Peyer's patch (tissue), 4 donors: ENCODE measurements around the gene TACO1. TPM values are rescaled to one million over a fixed set of nuclear protein-coding genes. Genes with fewer than 3 reads are reported as not detected.

Source experiments
- DNase-seq, 3 donors: peaks; one replicate each; pipeline ENCODE4 v3.0.0-alpha.2; 2017 to 2019
- H3K27ac ChIP-seq, 4 donors: fragments of 200-600 bp; sonication (generic); one replicate each; pipeline ENCODE4 v1.5.1; 2016 to 2019
- H3K27me3 ChIP-seq, 2 donors: fragments of 200-600 bp; sonication (generic); one replicate each; pipeline ENCODE4 v1.5.1; 2019
- H3K36me3 ChIP-seq, 3 donors: fragments of 200-600 bp; sonication (generic); one replicate each; pipeline ENCODE4 v1.5.1; 2016 to 2019
- H3K4me1 ChIP-seq, 4 donors: fragments of 200-600 bp; sonication (generic); one replicate each; pipeline ENCODE4 v1.5.1; 2016 to 2019
- H3K4me3 ChIP-seq, 4 donors: fragments of 200-600 bp; sonication (generic); 1 replicate in 3 of 4; 2 replicates in 1 of 4; pipeline ENCODE4 v1.5.1; 2016 to 2019; ENCODE audit warnings: mild to moderate bottlenecking in 1 of 4
- H3K9me3 ChIP-seq, 4 donors: fragments of 200-600 bp; sonication (generic); one replicate each; pipeline ENCODE4 v1.5.1; 2016 to 2019; ENCODE audit warnings: mild to moderate bottlenecking in 1 of 4
- POLR2A ChIP-seq, 2 donors: fragments of 450-650 bp; IDR thresholded peaks; one replicate each; pipeline ENCODE4 v1.5.1; 2017; ENCODE audit warnings: antibody characterized with exemption in 2 of 2, mild to moderate bottlenecking in 2 of 2, moderate library complexity in 2 of 2
- small RNA-seq, 2 donors: library from RNA; depleted of rRNA; stranded (forward); fragments of <200 nt; gene quantifications; one replicate each; pipeline ENCODE3, GENCODE V24; 2016
- total RNA-seq, 4 donors: library from RNA; depleted of rRNA; stranded (reverse); fragments of >200 nt; gene quantifications; one replicate each; pipeline ENCODE4 v1.1.0, GENCODE V29; 2016
- TF ChIP-seq, protein P1 (sequence below), 6 experiments: fragments of 450-650 bp in 4 of 6; fragments of 200-600 bp in 2 of 6; sonication (generic) in 1 of 6; IDR thresholded peaks; one replicate each; pipeline ENCODE4 v1.5.1; 2017 to 2019; ENCODE audit warnings: antibody characterized with exemption in 6 of 6, mild to moderate bottlenecking in 3 of 6, moderate library complexity in 1 of 6

Gene TACO1
- total RNA-seq, 4 donors from 2014 or later: 12.4 to 38.7 (median 36.0) TPM

DNA sequence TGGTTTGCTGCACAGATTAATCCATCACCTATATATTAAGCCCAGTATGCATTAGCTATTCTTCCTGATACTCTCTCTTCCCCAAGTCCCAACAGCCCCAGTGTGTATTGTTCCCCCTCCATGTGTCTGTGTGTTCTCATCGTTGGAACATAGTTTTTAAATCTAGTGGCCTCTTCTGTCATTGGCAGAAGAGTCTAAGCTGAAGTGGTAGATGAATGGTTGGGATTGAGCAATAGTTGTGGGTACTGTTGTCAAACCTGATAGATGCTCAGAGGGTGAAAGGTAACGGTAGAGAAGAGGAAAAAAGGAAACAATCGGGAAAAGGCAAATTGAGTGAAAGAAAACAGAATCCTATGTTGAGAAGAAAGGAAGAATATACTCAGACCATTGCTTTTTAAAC is 51.4 kb downstream of the TACO1 start:
- peaks cover 0 to 32% (median 0%) of the 10 kb centered on the region in 3 donors for H3K36me3 ChIP-seq

GRCh38 chr17:63653050-63653449 is 52.4 kb downstream of the TACO1 start:
- no peak for TF ChIP-seq POLR2A (IDR thresholded peaks at IDR 0.05)
- TF ChIP-seq, protein P1, sequence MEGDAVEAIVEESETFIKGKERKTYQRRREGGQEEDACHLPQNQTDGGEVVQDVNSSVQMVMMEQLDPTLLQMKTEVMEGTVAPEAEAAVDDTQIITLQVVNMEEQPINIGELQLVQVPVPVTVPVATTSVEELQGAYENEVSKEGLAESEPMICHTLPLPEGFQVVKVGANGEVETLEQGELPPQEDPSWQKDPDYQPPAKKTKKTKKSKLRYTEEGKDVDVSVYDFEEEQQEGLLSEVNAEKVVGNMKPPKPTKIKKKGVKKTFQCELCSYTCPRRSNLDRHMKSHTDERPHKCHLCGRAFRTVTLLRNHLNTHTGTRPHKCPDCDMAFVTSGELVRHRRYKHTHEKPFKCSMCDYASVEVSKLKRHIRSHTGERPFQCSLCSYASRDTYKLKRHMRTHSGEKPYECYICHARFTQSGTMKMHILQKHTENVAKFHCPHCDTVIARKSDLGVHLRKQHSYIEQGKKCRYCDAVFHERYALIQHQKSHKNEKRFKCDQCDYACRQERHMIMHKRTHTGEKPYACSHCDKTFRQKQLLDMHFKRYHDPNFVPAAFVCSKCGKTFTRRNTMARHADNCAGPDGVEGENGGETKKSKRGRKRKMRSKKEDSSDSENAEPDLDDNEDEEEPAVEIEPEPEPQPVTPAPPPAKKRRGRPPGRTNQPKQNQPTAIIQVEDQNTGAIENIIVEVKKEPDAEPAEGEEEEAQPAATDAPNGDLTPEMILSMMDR (IDR thresholded peaks at IDR 0.05): no peak
- H3K4me1 ChIP-seq: no peaks in the 10 kb centered on the region
- H3K9me3 ChIP-seq: no peaks in the 10 kb centered on the region
- H3K27me3 ChIP-seq: no peaks in the 10 kb centered on the region
- no peak overlapping the region for H3K27ac ChIP-seq
- H3K36me3 ChIP-seq: peaks cover 0 to 38% (median 0%) of the 10 kb centered on the region in 3 donors
- no peak for DNase-seq
- no peak overlapping the region for H3K4me3 ChIP-seq

More for the DNA sequence above, 51.4 kb downstream of the TACO1 start:
- no peak for DNase-seq
- H3K4me1 ChIP-seq: no peaks in the 10 kb centered on the region
- no peaks in the 10 kb centered on the region for H3K9me3 ChIP-seq
- no peak overlapping the region for H3K4me3 ChIP-seq
- TF ChIP-seq, protein P1 (IDR thresholded peaks at IDR 0.05): no peak
- no peak for TF ChIP-seq POLR2A (IDR thresholded peaks at IDR 0.05)
- H3K27ac ChIP-seq: no peak overlapping the region
- H3K27me3 ChIP-seq: no peaks in the 10 kb centered on the region

DNA sequence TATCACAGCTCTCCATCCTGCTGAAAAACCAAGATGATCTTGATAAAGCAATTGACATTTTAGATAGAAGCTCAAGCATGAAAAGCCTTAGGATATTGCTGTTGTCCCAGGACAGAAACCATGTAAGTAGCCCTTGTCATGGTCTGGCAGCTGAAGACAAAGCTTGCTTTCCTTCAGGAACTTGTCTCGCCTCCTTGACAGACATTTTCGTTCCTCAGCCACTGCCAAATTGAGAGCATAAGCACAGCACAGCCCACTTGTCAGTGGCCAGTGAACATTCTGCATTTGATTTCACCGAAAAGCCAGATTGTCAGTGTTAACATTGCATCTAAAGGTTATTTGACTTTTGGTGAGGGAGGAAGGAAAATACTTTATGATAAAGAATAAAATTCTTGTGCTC is 57.1 kb downstream of the TACO1 start:
- no peaks in the 10 kb centered on the region for H3K27me3 ChIP-seq
- H3K36me3 ChIP-seq: peaks cover 0 to 61% (median 0%) of the 10 kb centered on the region in 3 donors
- TF ChIP-seq, protein P1 (IDR thresholded peaks at IDR 0.05): no peak
- no peak for TF ChIP-seq POLR2A (IDR thresholded peaks at IDR 0.05)
- DNase-seq: no peak
- H3K27ac ChIP-seq: no peak overlapping the region
- H3K4me1 ChIP-seq: no peaks in the 10 kb centered on the region
- H3K4me3 ChIP-seq: no peak overlapping the region
- no peaks in the 10 kb centered on the region for H3K9me3 ChIP-seq

Small RNA genes lying within 50 kb of the gene (small RNA-seq; reads per million reads assigned to genes)
- gene RNU6-288P: 0 reads per million in 2 donors

Other genes with a start within 250 kb of the TACO1 start
- gene CYB561, start 154.6 kb upstream of the TACO1 start, total RNA-seq: 100 to 1,000 TPM in 2 of 4 donors, 10 to 100 TPM in 2; 42.9 to 161 (median 98.5) TPM
- gene ACE, start 123.8 kb upstream of the TACO1 start, total RNA-seq: 1,000 to 10,000 TPM in 2 of 4 donors, 100 to 1,000 TPM in 1, 10 to 100 TPM in 1; 42.9 to 1,678 (median 1,106) TPM
- 10 to 100 TPM in 3 of 4 donors, 1 to 10 TPM in 1; 3.3 to 78.6 (median 26.7) TPM for gene KCNH6, start 77.5 kb upstream of the TACO1 start, total RNA-seq
- 10 to 100 TPM; 32.2 to 65.3 (median 48.9) TPM for gene DCAF7, start 50.4 kb upstream of the TACO1 start, total RNA-seq
- gene MAP3K3, start 21.5 kb downstream of the TACO1 start, total RNA-seq: 10 to 100 TPM; 17.3 to 61.9 (median 39.2) TPM
- 10 to 100 TPM in 3 of 4 donors, 1 to 10 TPM in 1; 9.9 to 79.2 (median 12.6) TPM for gene LIMD2, start 99.2 kb downstream of the TACO1 start, total RNA-seq
- gene STRADA, start 140.9 kb downstream of the TACO1 start, total RNA-seq: 10 to 100 TPM; 14.2 to 52.8 (median 40.4) TPM
- 10 to 100 TPM; 79.8 to 91.8 (median 89.1) TPM for gene CCDC47, start 172.7 kb downstream of the TACO1 start, total RNA-seq
- gene DDX42, start 173.3 kb downstream of the TACO1 start, total RNA-seq: 100 to 1,000 TPM in 3 of 4 donors, 10 to 100 TPM in 1; 78.5 to 334 (median 148) TPM
- gene PSMC5, start 226.5 kb downstream of the TACO1 start, total RNA-seq: 100 to 1,000 TPM in 1 of 4 donors, 10 to 100 TPM in 3; 61.1 to 126 (median 67.3) TPM
- 100 to 1,000 TPM in 1 of 4 donors, 10 to 100 TPM in 3; 19.6 to 133 (median 51.6) TPM for gene FTSJ3, start 226.8 kb downstream of the TACO1 start, total RNA-seq
- 100 to 1,000 TPM; 124 to 193 (median 151) TPM for gene SMARCD2, start 241.8 kb downstream of the TACO1 start, total RNA-seq